GM23248 (cell line): ENCODE measurements around the gene LRRC72. TPM values are rescaled to one million over a fixed set of nuclear protein-coding genes. Genes with fewer than 3 reads are reported as not detected.

Experiments used
- DNase-seq: peaks from one replicate; pipeline ENCODE4 v3.0.0-alpha.2; 2015
- H2AFZ ChIP-seq: fragments of 200-600 bp; sonication (generic); 2 replicates; pipeline ENCODE4 v1.6.1; 2016; ENCODE audit warnings: antibody characterized with exemption
- H3F3A ChIP-seq: fragments of 200-600 bp; sonication (generic); 2 replicates; pipeline ENCODE4 v1.6.1; 2016; ENCODE audit warnings: mild to moderate bottlenecking, antibody characterized with exemption, mixed run types; ENCODE audit not compliant: insufficient read depth
- H3K27ac ChIP-seq: fragments of 200-600 bp; sonication (generic); 2 replicates; pipeline ENCODE4 v1.5.1; 2016; ENCODE audit warnings: mild to moderate bottlenecking
- H3K27me3 ChIP-seq: fragments of 200-600 bp; sonication (generic); replicated peaks from 2 replicates; pipeline ENCODE4 v1.6.1; 2016; ENCODE audit warnings: mild to moderate bottlenecking; ENCODE audit not compliant: insufficient read depth
- H3K36me3 ChIP-seq: fragments of 200-600 bp; sonication (generic); 2 replicates; pipeline ENCODE4 v1.6.1; 2016; ENCODE audit warnings: low read depth, mild to moderate bottlenecking
- H3K4me1 ChIP-seq: fragments of 200-600 bp; sonication (generic); 2 replicates; pipeline ENCODE4 v1.6.1; 2016; ENCODE audit warnings: mild to moderate bottlenecking; ENCODE audit not compliant: insufficient read depth
- H3K4me2 ChIP-seq: fragments of 200-600 bp; sonication (generic); one replicate; pipeline ENCODE4 v1.6.1; 2016; ENCODE audit warnings: mild to moderate bottlenecking; ENCODE audit not compliant: unreplicated experiment
- H3K4me3 ChIP-seq: fragments of 200-600 bp; sonication (generic); 2 replicates; pipeline ENCODE4 v1.5.1; 2016; ENCODE audit warnings: mild to moderate bottlenecking
- H3K79me2 ChIP-seq: fragments of 200-600 bp; sonication (generic); 2 replicates; pipeline ENCODE4 v1.6.1; 2016; ENCODE audit warnings: mild to moderate bottlenecking; ENCODE audit not compliant: insufficient read depth
- H3K9ac ChIP-seq: fragments of 200-600 bp; sonication (generic); 2 replicates; pipeline ENCODE4 v1.6.1; 2016; ENCODE audit warnings: mild to moderate bottlenecking
- H3K9me2 ChIP-seq: fragments of 200-600 bp; sonication (generic); 2 replicates; pipeline ENCODE4 v1.6.1; 2016; ENCODE audit warnings: mixed run types, mild to moderate bottlenecking, moderate library complexity; ENCODE audit not compliant: insufficient read depth
- H3K9me3 ChIP-seq: fragments of 200-600 bp; sonication (generic); one replicate; pipeline ENCODE4 v1.6.1; 2017; ENCODE audit warnings: low read depth
- H4K20me1 ChIP-seq: fragments of 200-600 bp; sonication (generic); 2 replicates; pipeline ENCODE4 v1.6.0; 2016; ENCODE audit not compliant: insufficient read depth
- EZH2 ChIP-seq: fragments of 200-600 bp; sonication (generic); IDR thresholded peaks from 2 replicates; pipeline ENCODE4 v1.6.1; 2018; ENCODE audit warnings: antibody characterized with exemption, mild to moderate bottlenecking; ENCODE audit not compliant: insufficient read depth, poor library complexity, severe bottlenecking
- EZH2phosphoT487 ChIP-seq: fragments of 200-600 bp; sonication (generic); IDR thresholded peaks from 2 replicates; pipeline ENCODE4 v1.6.1; 2018; ENCODE audit warnings: antibody characterized with exemption, moderate library complexity, mild to moderate bottlenecking, low read depth; ENCODE audit not compliant: insufficient read depth
- WGBS, 2 experiments: methylation state at CpG; one replicate each; pipeline ENCODE4 v1.1.6; 2015 to 2017; ENCODE audit warnings: low lambda C conversion rate in 2 of 2, low coverage in 1 of 2; ENCODE audit errors: missing lambda C conversion rate in 2 of 2; 5-methylcytosine and 5-hydroxymethylcytosine counted together
- in situ Hi-C: fragments of 300-500 bp; cut with MboI; formaldehyde crosslinking; loops from 2 replicates; pipeline ENCODE4 v1.15.0; 2020
- polyA plus RNA-seq: library from polyadenylated mRNA; unstranded; fragments of >200 nt; fragmentation: Nextera tagmentation; extraction: Ambion mirVana; gene quantifications from 2 replicates; pipeline ENCODE4 v1.2.1, GENCODE V29; 2016
- total RNA-seq: library from RNA; depleted of rRNA; stranded (reverse); fragments of >200 nt; shearing (Covaris generic); gene quantifications from 2 replicates; pipeline ENCODE4 v1.2.3, GENCODE V29; 2014; rRNA removed

Gene LRRC72
- total and polyA plus RNA-seq, 2 experiments from 2014 or later = not detected

DNA sequence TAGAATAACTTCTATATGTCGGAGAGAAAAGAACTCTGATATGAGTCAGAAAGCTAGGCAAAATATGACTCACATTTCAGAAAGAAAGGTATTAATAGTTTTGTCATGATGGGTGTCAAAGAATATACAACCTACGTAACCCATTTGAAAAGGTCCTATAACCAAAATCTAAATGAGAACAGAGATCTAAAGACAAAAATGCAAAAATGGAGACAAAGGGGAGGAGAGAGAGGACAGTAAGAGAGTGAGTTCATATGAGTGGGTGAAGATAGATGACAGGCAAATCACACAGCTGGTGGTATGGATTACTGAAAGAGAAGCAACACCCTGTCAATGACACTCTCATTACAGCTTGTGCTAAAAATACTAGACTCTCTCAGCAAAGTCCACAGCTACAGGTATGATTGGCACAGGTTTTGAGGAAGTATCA lies 93.4 kb downstream of the LRRC72 start:
- Histone ChIP-seq H2AFZ (no peak overlapping the region), H3K79me2 (no peaks in the 10 kb centered on the region), H4K20me1 (no peaks in the 10 kb centered on the region), H3K4me2 (no peak overlapping the region), H3K9me3 (no peaks in the 10 kb centered on the region), H3K27ac (no peak overlapping the region), H3K9me2 (no peaks in the 10 kb centered on the region), H3K27me3 (no peaks in the 10 kb centered on the region), H3K4me3 (no peak overlapping the region), H3K4me1 (no peaks in the 10 kb centered on the region), H3K36me3 (peaks cover 24% of the 10 kb centered on the region), H3F3A (no peaks in the 10 kb centered on the region), H3K9ac (no peak overlapping the region)
- in situ Hi-C loops = no loop called here
- DNase-seq = no peak
- 98 to 99% methylated on average over 2 of the region's 2 CpGs for WGBS, 2 experiments
- TF ChIP-seq EZH2 (no peak), EZH2phosphoT487 (no peak)

DNA sequence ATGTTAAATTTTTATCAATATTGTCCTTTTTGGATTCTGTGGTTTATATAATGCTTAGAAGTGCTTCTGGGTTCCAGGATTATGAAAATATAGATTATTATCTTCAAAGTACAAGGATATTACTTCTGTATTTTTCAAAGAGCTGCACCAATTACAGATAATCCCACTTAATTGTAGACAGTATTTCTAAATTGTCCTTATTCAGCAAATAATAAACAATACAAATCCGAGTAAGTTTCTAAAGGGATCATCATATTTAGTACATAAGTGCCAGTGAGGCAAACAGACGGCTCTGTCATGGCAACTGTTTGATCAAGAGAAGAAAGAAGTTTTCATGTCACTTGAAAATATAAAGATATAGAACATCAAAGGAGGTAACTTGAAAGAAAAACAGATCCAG lies 99.8 kb downstream of the LRRC72 start:
- no peak overlapping the region for H2AFZ ChIP-seq
- no peaks in the 10 kb centered on the region for H3K27me3 ChIP-seq
- no peak overlapping the region for H3K4me2 ChIP-seq
- H3K9ac ChIP-seq = no peak overlapping the region
- H4K20me1 ChIP-seq = no peaks in the 10 kb centered on the region
- DNase-seq = no peak
- H3K4me3 ChIP-seq = no peak overlapping the region
- peaks cover 5% of the 10 kb centered on the region for H3K79me2 ChIP-seq
- H3K9me2 ChIP-seq = no peaks in the 10 kb centered on the region
- H3F3A ChIP-seq = no peaks in the 10 kb centered on the region
- peaks cover 6% of the 10 kb centered on the region for H3K36me3 ChIP-seq
- in situ Hi-C loops = no loop called here
- TF ChIP-seq EZH2phosphoT487 (no peak), EZH2 (no peak)
- peaks cover 8% of the 10 kb centered on the region for H3K4me1 ChIP-seq
- WGBS, 2 experiments = 52 to 55% methylated on average over 2 of the region's 2 CpGs
- no peaks in the 10 kb centered on the region for H3K9me3 ChIP-seq
- no peak overlapping the region for H3K27ac ChIP-seq

DNA sequence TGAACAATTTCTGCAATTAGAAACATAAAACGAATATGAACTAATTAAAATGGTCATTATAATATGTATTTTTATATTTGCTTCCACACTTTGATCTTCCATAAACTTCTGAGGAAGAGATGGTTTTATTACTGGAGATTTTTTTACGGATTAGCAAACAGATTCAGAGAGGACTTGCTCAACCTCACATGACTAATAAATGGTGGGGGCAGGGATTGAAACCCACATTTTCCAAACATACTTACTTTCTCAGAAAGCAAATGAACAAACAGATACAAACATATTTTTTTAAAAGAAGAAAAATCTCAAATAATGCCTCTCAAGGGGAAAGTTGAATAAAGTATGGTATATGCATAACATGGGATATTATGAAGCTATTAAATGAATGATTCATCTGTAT lies 100.6 kb downstream of the LRRC72 start:
- Histone ChIP-seq H3K9ac (no peak overlapping the region), H3K4me2 (no peak overlapping the region), H3K27ac (no peak overlapping the region), H3K9me3 (no peaks in the 10 kb centered on the region), H3K4me3 (no peak overlapping the region), H4K20me1 (no peaks in the 10 kb centered on the region), H3K4me1 (peaks cover 8% of the 10 kb centered on the region), H3K27me3 (no peaks in the 10 kb centered on the region), H3F3A (no peaks in the 10 kb centered on the region), H3K36me3 (peaks cover 4% of the 10 kb centered on the region), H3K9me2 (no peaks in the 10 kb centered on the region), H3K79me2 (peaks cover 5% of the 10 kb centered on the region), H2AFZ (no peak overlapping the region)
- in situ Hi-C loops = no loop called here
- 50 to 53% methylated on average over 2 of the region's 2 CpGs for WGBS, 2 experiments
- TF ChIP-seq EZH2 = no peak
- no peak for TF ChIP-seq EZH2phosphoT487
- peak; percentile 68 for DNase-seq

DNA sequence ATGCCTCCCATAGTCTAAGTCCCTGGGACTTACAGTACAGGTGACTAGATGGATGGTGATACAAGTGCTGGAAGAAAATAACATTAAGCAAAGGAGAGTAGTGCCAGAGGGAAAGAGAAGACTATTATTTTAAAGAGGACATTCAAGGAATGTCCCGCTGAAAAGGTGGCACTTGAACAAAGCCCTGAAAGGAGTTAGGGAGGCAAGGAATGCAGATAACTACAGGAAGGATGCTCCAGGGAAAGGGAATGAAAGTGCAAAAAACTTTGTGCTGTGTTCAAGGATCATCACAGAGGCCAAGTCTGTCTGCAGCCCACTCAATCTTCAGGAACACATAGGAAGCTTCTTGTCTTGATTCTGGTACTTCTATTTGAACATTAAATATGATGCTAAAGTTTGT lies 104.0 kb downstream of the LRRC72 start:
- in situ Hi-C loops = no loop called here
- no peaks in the 10 kb centered on the region for H3K36me3 ChIP-seq
- 94 to 96% methylated on average over 1 of the region's 1 CpG for WGBS, 2 experiments
- H3F3A ChIP-seq = no peaks in the 10 kb centered on the region
- no peak overlapping the region for H3K9ac ChIP-seq
- no peaks in the 10 kb centered on the region for H4K20me1 ChIP-seq
- no peak overlapping the region for H3K4me3 ChIP-seq
- H3K4me2 ChIP-seq = no peak overlapping the region
- TF ChIP-seq EZH2phosphoT487 = no peak
- TF ChIP-seq EZH2 = no peak
- no peaks in the 10 kb centered on the region for H3K27me3 ChIP-seq
- H3K79me2 ChIP-seq = peaks cover 5% of the 10 kb centered on the region
- DNase-seq = no peak
- no peaks in the 10 kb centered on the region for H3K9me3 ChIP-seq
- H2AFZ ChIP-seq = no peak overlapping the region
- no peaks in the 10 kb centered on the region for H3K9me2 ChIP-seq
- peaks cover 8% of the 10 kb centered on the region for H3K4me1 ChIP-seq
- H3K27ac ChIP-seq = no peak overlapping the region

Other genes with a start within 250 kb of the LRRC72 start
- gene CRPPA, start 105.3 kb upstream of the LRRC72 start, total RNA-seq = 1.8 and 3.8 TPM in 2 replicates
- 1.8 TPM in 2 replicates for gene CRPPA, start 105.3 kb upstream of the LRRC72 start, polyA plus RNA-seq
- not detected in 2 replicates for gene SOSTDC1, start 61.1 kb upstream of the LRRC72 start, total RNA-seq
- gene SOSTDC1, start 61.1 kb upstream of the LRRC72 start, polyA plus RNA-seq = not detected in 2 replicates
- 23.0 and 23.1 TPM in 2 replicates for gene ANKMY2, start 118.9 kb downstream of the LRRC72 start, total RNA-seq
- gene ANKMY2, start 118.9 kb downstream of the LRRC72 start, polyA plus RNA-seq = 19.3 and 22.1 TPM in 2 replicates
- 54.1 and 61.0 TPM in 2 replicates for gene BZW2, start 119.4 kb downstream of the LRRC72 start, total RNA-seq
- gene BZW2, start 119.4 kb downstream of the LRRC72 start, polyA plus RNA-seq = 60.9 and 64.3 TPM in 2 replicates
- gene TSPAN13, start 226.9 kb downstream of the LRRC72 start, total RNA-seq = 4.2 and 6.2 TPM in 2 replicates
- gene TSPAN13, start 226.9 kb downstream of the LRRC72 start, polyA plus RNA-seq = 9.0 and 10.2 TPM in 2 replicates